Loucy (cell line): ENCODE measurements around the gene IGSF9B.

Experiments used
- H2AFZ ChIP-seq: fragments of 200-600 bp; sonication (generic); 2 replicates; pipeline ENCODE4 v1.6.0; 2016; ENCODE audit warnings: antibody characterized with exemption, mild to moderate bottlenecking, low read length, moderate library complexity
- H3F3A ChIP-seq: fragments of 200-600 bp; 2 replicates; pipeline ENCODE4 v1.6.0; 2016; ENCODE audit warnings: antibody characterized with exemption, low read depth, mild to moderate bottlenecking
- H3K27me3 ChIP-seq: fragments of 200-600 bp; sonication (generic); 2 replicates; pipeline ENCODE4 v1.6.1; 2014; ENCODE audit warnings: low read length, mild to moderate bottlenecking; ENCODE audit not compliant: insufficient read depth, poor library complexity, severe bottlenecking
- H3K36me3 ChIP-seq: fragments of 200-600 bp; sonication (generic); 2 replicates; pipeline ENCODE4 v1.6.1; 2016; ENCODE audit warnings: low read length; ENCODE audit not compliant: insufficient read depth
- H3K4me1 ChIP-seq: fragments of 200-600 bp; sonication (generic); 2 replicates; pipeline ENCODE4 v1.5.1; 2014; ENCODE audit warnings: low read length, mild to moderate bottlenecking; ENCODE audit not compliant: insufficient read depth, poor library complexity, severe bottlenecking
- H3K4me2 ChIP-seq: fragments of 200-600 bp; sonication (generic); 2 replicates; pipeline ENCODE4 v1.6.0; 2014; ENCODE audit warnings: antibody characterized with exemption, low read length, low read depth, mild to moderate bottlenecking; ENCODE audit not compliant: poor library complexity, severe bottlenecking
- H3K4me3 ChIP-seq: fragments of 200-600 bp; sonication (generic); 2 replicates; pipeline ENCODE4 v1.5.1; 2014; ENCODE audit warnings: low read length, mild to moderate bottlenecking, mixed read lengths; ENCODE audit not compliant: poor library complexity, severe bottlenecking
- H3K79me2 ChIP-seq: fragments of 200-600 bp; sonication (generic); 2 replicates; pipeline ENCODE4 v1.6.1; 2014; ENCODE audit warnings: low read length; ENCODE audit not compliant: insufficient read depth
- H3K9ac ChIP-seq: fragments of 200-600 bp; sonication (generic); 2 replicates; pipeline ENCODE4 v1.6.0; 2014; ENCODE audit warnings: mild to moderate bottlenecking, low read depth, low read length, moderate library complexity; ENCODE audit not compliant: poor library complexity, severe bottlenecking
- H3K9me2 ChIP-seq: fragments of 200-600 bp; sonication (generic); replicated peaks from 2 replicates; pipeline ENCODE4 v1.6.1; 2016; ENCODE audit warnings: low read depth, low read length, mixed read lengths
- H3K9me3 ChIP-seq: fragments of 200-600 bp; sonication (generic); 2 replicates; pipeline ENCODE4 v1.6.1; 2014; ENCODE audit warnings: mild to moderate bottlenecking, antibody characterized with exemption, low read length, low read depth; ENCODE audit not compliant: insufficient read depth
- H4K20me1 ChIP-seq: fragments of 200-600 bp; sonication (generic); 2 replicates; pipeline ENCODE4 v1.6.0; 2014; ENCODE audit warnings: antibody characterized with exemption, low read length, mild to moderate bottlenecking; ENCODE audit not compliant: insufficient read depth, poor library complexity, severe bottlenecking
- CTCF ChIP-seq: fragments of 200-600 bp; sonication (generic); conservative IDR thresholded peaks from 2 replicates; pipeline ENCODE4 v1.5.1; 2014; ENCODE audit warnings: mild to moderate bottlenecking, antibody characterized with exemption, low read length
- EZH2phosphoT487 ChIP-seq: fragments of 200-600 bp; IDR thresholded peaks from 2 replicates; pipeline ENCODE4 v1.6.1; 2018; ENCODE audit warnings: antibody characterized with exemption, mild to moderate bottlenecking, moderate library complexity, borderline replicate concordance

IGSF9B gene

GRCh38 chr11:133940034-133940433 lies 16.7 kb downstream of the IGSF9B start:
- H3K9me2 ChIP-seq = no peaks in the 10 kb centered on the region
- no peaks in the 10 kb centered on the region for H3K4me1 ChIP-seq
- no peaks in the 10 kb centered on the region for H3K79me2 ChIP-seq
- no peaks in the 10 kb centered on the region for H3K36me3 ChIP-seq
- no peak for TF ChIP-seq EZH2phosphoT487
- no peak for TF ChIP-seq CTCF
- no peaks in the 10 kb centered on the region for H3K27me3 ChIP-seq
- H3K9ac ChIP-seq = no peak overlapping the region
- H3K4me2 ChIP-seq = no peak overlapping the region
- no peaks in the 10 kb centered on the region; the same call in 1 of the 2 replicates for H3K9me3 ChIP-seq
- no peak overlapping the region for H3K4me3 ChIP-seq
- H2AFZ ChIP-seq = no peak overlapping the region
- no peaks in the 10 kb centered on the region for H3F3A ChIP-seq
- no peaks in the 10 kb centered on the region for H4K20me1 ChIP-seq

GRCh38 chr11:133939558-133939957 lies 17.2 kb downstream of the IGSF9B start:
- no peak overlapping the region for H2AFZ ChIP-seq
- H3K27me3 ChIP-seq = no peaks in the 10 kb centered on the region
- TF ChIP-seq CTCF (no peak), EZH2phosphoT487 (no peak)
- no peak overlapping the region for H3K4me2 ChIP-seq
- H3K4me3 ChIP-seq = no peak overlapping the region
- no peaks in the 10 kb centered on the region for H4K20me1 ChIP-seq
- H3K79me2 ChIP-seq = no peaks in the 10 kb centered on the region
- H3K9me2 ChIP-seq = no peaks in the 10 kb centered on the region
- no peaks in the 10 kb centered on the region for H3F3A ChIP-seq
- H3K4me1 ChIP-seq = no peaks in the 10 kb centered on the region
- H3K9ac ChIP-seq = no peak overlapping the region
- H3K9me3 ChIP-seq = no peaks in the 10 kb centered on the region
- H3K36me3 ChIP-seq = no peaks in the 10 kb centered on the region

- Histone ChIP-seq H2AFZ (no peak overlapping the region), H3K79me2 (no peaks in the 10 kb centered on the region), H3K9me2 (no peaks in the 10 kb centered on the region), H3K27me3 (no peaks in the 10 kb centered on the region), H3K9me3 (no peaks in the 10 kb centered on the region), H3K4me2 (no peak overlapping the region), H3F3A (no peaks in the 10 kb centered on the region), H3K9ac (no peak overlapping the region), H4K20me1 (no peaks in the 10 kb centered on the region), H3K36me3 (no peaks in the 10 kb centered on the region), H3K4me1 (no peaks in the 10 kb centered on the region), H3K4me3 (no peak overlapping the region)
- TF ChIP-seq EZH2phosphoT487 (no peak), CTCF (no peak)
Measured at GRCh38 chr11:133938166-133938565, 18.6 kb downstream of the IGSF9B start.
